NCI-H2029 (cell line): ENCODE data around the gene SDSL.
A peak's percentile ranks its signal among the peaks of the same experiment; 100 is the strongest.

Experiments used
- DNase-seq: peaks from one replicate; lab custom pipeline; 2025; lab: John Stamatoyannopoulos, UW

The SDSL gene

DNA sequence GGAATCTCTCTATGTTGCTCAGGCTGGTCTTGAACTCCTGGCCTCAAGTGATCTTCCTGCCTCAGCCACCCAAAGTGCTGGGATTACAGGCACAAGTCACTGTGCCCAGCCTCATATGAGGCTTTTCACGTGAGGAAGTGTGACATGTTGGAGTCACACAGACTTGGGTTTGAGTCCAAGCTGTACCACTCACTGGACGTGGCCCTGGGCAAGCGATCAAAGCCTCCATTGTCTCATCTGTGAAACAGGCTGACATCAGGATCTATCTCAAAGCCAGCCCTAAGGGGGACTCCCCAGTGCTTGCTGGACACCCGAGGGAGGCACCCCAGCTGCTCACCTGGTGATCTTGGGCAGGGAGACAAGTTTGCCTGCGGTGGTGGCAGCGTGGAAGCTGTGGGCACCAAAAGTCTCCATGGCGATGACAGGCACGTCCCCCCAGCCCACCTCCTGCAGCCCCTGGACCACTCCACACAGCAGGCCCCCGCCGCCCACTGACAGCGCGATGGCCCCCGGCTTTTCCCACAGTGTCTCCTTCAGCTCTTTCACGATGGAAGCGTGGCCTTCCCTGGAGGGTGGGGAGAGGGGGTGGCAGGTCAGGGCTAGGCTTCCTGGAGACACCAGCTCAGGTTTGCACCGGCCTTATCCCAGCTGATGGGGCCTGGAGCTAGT is 25.2 kb upstream of the SDSL start:
- no peak for DNase-seq

DNA sequence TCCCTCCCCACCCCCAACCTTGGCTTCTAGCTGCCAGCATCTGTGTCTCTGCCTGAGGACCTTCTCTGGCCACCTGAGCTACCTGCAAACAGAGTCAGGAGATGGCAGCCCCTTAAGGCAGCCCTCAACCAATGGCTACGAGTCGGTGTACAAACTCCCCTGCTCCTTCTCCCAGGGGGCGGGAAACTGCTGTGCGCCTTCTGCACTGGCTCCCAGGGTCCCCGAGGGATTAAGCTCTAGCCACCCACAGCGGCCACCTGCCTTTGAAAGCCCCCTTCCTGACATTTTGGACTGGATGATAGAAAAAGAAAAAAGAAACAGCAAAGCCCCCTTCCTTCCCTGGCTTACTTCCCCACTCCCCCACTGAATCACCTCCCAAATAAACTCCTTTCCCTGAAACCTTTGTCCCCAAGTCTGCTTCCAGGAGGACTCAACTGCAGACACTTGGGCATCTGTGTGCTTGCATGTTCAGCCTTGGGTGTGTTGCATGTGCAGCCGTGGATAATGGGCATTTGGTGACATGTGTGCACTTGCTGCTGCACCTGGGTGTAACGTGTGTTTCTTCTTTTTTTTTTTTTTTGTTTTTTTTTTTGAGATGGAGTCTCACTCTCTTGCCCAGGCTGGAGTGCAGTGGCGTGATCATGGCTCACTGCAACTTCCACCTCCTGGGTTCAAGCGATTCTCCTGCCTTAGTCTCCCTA is 24.5 kb upstream of the SDSL start:
- no peak for DNase-seq

DNA sequence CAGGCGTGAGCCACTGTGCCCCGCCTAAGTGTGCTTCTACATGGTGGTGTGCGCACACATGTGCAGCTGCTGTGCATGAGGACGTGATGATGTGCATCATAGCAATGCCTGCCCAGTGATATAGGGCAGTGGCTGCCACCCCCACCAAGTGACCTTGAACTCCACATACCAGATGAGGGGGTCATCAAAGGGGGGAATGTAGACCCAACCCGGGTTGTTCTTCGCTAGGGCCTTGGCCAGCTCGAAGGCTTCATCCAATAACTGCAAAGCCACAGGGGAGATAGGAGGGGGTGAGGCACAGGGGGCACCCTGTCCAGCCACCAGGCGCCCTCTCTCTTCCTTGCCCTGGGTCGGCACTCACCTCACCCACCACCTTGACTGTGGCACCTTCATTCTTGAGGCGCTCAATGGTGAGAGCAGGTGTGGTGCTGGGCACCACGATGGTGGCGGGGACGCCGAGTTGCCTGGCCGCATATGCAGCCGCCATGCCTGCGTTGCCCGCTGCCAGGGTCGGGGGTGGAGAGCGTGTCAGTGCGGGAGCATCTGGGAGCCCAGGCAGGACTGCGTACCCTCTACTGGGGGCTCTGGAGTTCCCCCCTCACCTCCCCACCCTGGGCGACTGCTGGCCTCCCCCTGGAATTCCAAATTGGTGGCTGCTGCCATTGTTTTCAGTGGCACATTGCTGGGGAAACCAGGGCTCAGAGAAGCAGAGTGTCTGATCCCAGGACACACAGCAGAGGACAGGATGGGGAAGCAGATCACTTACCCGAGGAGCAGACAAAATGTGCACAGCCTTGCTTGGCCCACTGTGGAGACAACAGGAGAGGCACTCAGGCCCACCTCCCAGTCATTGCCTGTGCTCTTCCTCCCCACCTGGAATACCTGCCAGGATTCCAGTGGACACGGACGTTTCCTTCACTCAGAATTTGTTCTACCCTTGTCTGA is 23.6 kb upstream of the SDSL start:
- no peak for DNase-seq

DNA sequence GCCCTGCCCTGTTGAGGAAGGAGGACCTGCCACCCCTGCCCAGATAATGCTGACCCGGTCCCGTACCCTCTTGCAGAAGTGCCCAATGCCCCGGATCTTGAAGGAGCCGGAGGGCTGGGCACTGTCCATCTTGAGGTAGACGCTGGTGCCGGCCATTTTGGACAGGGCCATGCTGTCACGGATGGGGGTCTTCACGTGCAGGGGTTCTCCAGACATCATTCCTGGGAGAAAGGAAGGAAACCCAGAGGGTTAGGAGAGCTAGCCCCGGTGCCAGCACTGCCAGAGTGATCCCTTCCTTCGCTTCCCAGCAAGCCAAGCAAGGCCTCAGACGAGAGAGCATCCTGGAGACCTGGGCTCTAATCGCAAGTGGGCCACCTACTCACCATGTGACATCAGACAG is 22.7 kb upstream of the SDSL start:
- no peak for DNase-seq

DNA sequence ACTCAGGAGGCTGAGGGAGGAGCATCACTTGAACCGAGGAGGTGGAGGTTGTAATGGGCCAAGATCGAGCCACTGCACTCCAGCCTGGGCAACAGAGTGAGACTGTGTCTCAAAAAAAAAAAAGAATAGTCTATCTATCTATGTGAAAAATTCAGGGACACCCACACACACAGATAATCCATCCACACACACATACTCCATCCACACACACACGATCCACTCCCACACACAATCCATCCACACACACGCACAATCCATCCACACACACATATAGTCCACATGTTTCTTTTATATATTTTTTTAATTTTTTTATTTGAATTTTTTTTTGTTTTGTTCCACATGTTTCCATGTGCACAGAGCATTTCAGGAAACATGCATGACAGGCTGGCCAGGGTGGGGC is 21.8 kb upstream of the SDSL start:
- no peak for DNase-seq

DNA sequence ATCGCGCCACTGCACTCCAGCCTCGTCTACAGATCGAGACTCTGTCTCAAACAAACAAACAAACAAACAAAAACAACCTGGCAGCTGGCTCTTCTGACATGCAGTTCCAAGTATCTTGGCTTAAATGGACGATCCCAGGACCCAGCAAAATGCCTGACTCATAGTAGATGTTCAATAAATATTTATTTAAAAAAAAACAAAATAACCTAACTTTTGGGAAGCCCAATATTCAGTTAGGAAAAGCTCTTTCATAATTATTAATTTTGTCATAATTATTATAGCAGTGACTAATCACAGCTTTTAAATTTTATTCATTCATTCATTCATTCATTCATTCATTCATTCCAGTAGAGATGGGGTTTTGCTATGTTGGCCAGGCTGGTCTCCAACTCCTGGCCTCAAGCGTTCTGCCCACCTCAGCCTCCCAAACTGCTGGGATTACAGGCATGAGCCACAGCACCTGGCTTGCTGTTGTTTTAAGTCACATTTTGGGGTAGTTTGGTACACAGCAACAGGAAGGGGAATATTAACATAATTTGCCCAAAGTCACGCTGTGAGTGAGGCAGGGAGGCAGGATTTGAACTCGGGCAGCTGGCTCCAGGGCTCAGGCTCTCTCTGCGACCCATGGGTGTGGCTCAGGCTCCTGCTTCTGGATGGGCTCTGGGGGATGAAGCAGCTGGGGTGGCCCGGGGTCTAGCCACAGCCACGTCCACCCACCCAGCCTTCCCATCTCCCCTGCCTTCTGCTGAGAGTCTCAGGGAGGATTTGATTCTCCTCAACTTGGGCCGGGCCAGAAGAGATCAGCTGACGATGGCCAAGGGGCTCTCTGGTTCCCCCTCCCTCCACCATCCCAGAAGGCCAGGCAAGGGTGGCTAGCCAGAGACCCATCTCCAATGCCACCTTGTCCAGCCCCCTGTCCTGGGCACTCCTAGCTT is 20.8 kb upstream of the SDSL start:
- no peak for DNase-seq

DNA sequence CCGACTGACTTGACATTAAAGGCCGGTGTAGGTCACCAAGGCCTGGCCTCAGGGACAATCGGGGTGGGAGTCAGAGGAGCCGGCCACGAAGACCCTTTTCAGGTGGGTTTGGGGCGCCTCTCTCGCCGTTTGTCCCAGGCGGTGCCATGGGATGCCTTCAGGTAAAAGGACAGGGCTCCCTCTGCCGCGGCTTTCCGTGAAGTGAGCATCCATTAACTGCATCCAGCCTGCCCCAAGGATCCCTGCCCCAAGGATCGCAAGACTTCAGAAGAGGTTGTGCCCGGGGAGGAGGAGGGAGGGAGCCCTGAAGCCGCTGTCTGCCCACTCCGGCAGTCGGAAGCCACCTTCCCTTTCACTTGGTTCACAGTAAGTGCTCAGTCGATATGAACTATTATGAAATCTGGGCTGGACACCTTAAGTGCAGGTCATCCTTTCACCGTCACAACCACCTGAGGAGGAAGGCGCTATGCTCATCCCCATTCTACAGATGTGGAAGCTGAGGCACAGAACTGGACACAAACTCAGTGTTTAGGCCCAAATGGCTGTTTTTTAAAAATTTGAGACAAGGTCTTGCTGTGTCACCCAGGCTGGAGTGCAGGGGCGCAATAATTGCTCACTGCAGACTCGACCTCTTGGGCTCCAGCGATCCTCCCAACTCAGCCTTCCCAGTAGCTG is 19.5 kb upstream of the SDSL start:
- no peak for DNase-seq

DNA sequence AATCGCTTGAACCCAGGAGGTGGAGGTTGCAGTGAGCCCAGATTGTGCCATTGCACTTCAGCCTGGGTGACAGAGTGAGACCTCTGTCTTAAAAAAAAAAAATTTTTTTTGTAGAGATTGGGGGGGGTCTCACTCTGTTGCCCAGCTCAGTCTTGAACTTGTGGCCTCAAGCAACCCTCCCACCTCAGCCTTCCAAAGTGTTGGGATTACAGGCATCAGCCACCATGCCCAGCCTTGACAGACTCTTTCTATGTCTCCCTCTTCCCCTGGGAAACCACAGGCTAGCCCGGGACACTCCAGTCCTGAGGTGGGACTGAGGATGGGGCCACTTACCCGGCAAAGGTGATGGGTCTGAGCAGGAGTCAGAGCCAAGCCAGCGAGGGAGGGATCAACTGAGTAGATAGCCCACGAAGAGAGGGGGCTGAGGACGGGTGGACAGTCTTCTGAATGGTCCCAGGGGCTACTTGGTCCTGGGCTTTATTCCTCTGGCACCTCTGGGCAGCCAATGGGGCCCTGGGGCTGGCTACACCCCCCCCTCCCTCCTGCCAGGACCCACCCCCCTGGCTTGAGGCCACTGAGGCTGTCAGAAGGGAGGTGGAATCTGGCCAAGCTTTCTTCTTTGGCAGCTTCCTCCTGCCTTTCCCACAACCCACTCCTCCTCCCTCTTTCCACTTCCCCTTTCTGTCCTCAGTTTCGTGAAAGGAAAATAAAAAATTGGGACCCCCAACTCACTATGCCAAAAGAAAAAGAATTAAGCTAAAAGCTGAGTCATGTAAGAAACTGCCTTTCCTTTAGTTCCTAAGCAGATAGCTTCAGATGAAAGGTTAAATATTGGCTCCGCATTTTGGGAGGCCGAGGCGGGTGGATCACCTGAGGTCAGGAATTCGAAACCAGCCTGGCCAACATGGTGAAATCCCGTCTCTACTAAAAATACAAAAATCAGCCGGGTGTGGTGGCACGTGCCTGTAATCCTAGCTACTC is 18.5 kb upstream of the SDSL start, which contains the start of gene SDS:
TSS of gene SDS (minus strand) at position 453 of the 981 bp plus-strand sequence. CDS start 4,179 bp downstream, outside the sequence.
- DNase-seq: peak; percentile 73

DNA sequence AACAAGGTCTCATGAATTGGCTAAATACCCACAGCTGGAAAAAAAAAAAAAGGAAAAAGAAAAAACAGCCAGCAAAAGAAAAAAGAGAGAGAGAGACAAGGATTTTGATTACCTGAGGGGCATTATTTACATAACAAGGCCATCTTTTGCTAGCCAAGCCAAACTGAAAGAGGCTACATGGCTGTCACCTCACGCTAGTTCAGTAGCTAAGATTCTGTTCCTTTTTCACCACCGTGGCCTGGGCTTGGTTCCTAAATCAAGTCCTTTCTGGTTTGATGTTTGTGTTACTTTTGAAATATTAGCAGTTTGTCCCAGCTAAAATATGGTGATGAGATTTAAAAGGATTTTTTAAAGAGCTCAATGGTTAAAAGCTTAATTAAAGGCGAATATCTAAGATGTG is 16.5 kb upstream of the SDSL start:
- DNase-seq: no peak

DNA sequence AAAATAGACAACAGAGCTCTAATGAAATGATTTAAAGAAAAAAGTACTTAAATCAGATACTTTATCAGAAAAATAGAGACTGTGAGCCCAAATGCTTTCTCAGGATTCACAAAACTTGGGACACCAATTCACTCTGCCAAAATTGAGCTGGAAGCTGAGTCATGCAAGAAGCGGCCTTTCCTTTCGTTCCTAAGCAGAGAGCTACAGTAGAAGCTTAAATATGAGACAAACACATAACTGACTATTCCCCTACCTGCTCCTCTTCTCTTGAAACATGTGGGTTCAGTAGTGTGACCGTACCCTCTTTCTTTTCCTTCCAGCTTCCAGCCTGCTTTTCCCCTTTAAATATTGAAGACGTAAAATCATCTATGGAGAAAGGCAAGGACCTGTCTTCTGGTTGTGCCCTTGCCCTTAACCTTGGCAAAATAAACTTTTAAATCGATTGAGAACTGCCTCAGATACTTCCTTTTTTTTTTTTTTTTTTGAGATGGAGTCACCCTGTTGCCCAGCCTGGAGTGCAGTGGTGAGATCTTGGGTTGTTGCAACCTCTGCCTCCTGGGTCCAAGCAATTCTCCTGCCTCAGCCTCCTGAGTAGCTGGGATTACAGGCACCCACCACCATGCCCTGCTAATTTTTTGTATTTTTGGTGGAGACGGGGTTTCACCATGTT is 14.1 kb upstream of the SDSL start:
- DNase-seq: no peak

DNA sequence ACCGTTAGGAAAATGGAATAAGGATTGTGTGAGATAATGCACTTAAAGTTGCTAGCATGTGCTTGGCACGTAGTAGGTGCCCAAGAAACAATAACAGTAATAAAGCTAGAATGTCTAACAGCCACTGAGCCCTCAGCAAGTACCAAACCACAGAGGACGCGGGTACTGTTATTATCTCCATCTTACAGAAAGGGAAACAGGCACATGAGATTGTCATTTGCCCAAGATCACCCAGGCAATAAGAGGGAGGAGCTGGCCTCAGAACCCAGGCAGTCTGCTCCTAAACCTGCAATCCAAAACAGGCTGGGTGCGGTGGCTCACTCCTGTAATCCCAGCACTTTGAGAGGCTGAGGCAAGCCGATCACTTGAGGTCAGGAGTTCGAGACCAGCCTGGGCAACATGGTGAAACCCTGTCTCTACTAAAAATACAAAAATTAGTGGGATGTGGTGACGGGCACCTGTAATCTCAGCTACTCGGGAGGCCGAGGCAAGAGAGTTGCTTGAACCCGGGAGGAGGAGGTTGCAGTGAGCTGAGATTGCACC is 13.4 kb upstream of the SDSL start:
- DNase-seq: no peak

DNA sequence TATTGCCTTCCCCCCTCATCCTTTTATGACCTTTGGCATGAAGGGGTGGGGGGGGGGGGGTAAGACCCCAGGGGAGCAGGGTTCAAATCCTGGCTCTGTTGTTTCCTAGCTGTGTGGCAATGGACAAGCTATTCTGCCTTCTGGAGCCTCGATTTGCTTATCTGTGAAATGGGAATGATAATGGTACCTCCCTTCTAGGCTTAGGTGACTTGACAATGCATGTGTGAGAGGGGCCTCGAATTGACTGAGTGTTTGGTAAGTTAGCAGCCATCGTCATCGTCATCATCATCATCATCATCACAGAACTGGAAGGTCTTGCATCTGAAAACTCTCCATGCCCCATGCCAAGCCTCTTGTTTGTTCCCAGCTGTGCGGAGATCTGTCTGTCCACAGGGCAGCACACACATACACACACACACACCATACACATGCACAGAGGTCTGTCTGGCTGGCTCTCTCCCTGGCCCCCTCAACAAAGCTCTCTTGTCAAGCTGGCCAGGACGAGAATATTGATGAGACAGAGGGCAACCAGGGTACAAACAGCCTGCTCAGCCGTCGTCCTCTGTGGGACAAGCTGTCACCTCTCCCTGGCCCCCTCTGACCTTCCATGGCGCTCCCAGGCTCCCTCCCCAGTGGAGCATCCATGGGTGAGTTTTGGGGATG is 12.6 kb upstream of the SDSL start:
- DNase-seq: no peak

DNA sequence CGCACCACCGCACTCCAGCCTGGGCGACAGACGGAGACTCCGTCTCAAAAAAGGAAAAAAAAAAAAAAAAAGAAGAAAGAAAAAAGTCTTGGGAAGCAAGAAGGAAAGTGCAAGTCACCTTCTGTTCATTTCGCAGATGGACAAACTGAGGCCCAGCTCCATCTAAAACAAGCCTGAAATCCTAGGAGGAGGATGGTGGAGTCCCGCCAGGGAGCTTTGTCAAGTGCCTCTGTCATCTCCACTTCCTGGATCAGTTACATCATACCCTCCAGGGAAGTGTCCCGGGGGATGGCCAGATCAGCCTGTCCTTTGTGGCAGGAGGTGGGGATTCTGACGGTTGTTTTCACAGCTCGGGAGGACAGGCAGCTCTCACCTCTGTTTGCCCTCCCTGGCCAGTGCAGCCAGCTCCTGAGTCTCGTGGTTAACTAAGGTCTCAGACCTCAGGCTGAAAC is 8.7 kb upstream of the SDSL start:
- DNase-seq: peak; percentile 73

DNA sequence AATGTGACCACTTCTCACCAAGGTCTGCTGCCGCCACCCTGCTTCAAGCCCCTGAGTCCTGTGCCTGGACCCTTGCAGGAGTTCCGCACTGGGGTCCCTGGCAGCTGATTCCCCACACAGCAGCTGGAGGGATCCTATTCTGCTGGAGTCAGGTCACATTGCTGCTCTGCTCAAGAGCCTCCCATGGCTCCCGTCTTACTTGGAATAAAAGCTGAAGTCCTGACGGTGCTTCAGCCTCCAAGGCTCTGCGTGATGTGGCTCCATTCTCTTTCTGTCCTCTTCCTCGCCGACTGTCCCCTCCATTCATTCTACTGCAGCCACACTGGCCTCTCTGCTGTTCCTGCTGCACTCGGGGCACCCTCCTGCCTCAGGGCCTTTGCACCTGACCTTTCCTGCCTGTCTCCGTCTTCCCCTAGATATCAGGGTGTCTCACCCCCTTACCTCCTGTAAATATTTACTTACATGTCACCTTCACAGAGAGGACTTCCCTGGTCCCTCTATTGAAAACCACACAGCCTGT is 7.6 kb upstream of the SDSL start:
- DNase-seq: no peak

DNA sequence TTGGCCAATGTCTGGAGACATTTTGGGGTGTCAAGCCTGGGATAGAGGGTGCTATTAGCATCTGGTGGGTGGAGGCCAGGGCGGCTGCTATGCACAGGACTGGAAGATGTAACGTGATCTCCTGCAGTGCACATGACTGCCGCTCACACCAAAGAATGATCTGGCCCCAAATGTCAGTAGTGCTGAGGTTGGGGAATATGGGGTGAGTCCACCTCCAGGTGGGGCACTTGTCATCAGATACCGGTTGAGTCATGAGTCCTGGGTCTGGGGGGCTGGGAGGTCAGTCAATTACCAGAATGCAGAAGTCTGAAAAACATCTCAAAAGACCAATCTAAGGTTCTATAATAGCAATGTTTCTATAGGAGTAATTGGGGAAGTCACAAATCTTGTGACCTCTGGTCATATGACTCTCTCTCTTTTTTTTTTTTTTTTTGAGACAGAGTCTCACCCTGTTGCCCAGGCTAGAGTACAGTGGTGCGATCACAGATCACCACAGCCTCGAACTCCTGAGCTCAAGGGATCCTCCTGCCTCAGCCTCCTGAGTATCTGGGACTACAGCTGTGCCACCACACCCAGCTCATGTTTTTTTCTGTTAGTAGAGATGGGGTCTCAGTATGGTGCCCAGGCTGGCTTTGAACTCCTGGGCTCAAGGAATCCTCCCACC is 6.0 kb upstream of the SDSL start:
- DNase-seq: no peak

DNA sequence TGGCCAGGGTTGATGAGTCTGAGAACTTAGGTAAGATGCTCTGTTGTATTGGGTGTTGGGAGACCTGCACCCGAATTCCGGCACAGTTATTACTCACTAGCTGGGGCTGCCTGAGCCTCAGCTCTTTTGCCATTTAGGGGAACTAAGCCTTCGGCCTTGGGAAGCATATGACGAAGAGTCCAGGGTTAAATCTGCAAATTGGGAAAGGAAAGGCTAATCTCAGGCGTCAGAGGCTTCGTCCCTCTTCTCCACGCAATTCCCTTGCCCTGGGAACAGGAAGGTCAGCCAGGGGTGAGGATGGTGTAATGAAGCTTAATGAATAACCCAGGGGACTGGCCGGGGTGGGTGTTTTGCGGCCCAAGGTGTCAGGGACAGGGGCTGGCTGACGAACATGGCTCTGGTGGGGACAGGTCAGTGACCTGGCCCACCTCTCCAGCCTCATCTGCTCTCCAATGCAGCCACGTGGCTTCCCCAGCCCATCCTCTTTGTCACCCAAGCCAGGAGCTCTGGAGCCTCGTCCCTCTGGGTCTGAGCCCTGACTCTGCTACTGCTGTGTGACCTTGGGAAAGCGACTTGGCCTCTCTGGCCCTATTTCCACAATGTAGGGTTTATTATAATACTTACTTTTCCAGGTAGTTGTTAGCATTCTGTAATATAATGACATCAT is 3.8 kb upstream of the SDSL start:
- DNase-seq: no peak
